HFF-Myc (cell line): ENCODE measurements around the gene CETN1.

Experiments used
- DNase-seq: peaks from one replicate; pipeline ENCODE4 v3.0.0-alpha.2; 2011; ENCODE audit warnings: low read depth; ENCODE audit errors: extremely low read depth
- H3K4me3 ChIP-seq: replicated peaks from 2 replicates; pipeline ENCODE4 v1.5.1; 2011; ENCODE audit warnings: low read depth, mild to moderate bottlenecking, control low read depth, low read length
- CTCF ChIP-seq: IDR thresholded peaks from 2 replicates; pipeline ENCODE4 v1.5.1; 2012; ENCODE audit warnings: mild to moderate bottlenecking, low read depth, low read length, control low read depth; ENCODE audit errors: missing control alignments

The CETN1 gene

GRCh38 chr18:580154-580553, at the start of gene CETN1:
CETN1 (plus strand) TSS chr18:580380; CDS start chr18:580409, 29 bp downstream.
- no peak within 1 kb of the TSS for H3K4me3 ChIP-seq
- TF ChIP-seq CTCF = no peak
- no peak for DNase-seq

DNA sequence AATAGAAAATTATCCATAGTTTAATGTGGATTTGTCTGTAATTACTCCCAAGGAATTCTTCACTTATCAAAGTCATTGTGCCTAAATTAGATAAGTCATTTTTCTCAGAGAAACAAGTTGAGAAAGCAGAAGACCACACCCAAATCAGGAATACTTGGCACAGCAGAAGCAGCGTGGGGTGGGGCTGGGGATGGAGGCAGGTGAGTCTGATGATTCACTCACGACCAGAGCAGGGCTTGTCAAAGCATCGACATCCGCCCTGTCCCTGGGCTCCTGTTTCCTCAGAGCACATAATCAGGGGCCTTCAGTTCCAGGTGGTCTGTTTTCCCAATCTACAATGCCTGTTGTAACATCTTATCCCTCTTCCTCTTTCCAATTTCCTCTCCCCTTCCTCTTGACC, 48.2 kb upstream of the CETN1 start:
- no peak overlapping the region for H3K4me3 ChIP-seq
- DNase-seq = no peak
- no peak for TF ChIP-seq CTCF

DNA sequence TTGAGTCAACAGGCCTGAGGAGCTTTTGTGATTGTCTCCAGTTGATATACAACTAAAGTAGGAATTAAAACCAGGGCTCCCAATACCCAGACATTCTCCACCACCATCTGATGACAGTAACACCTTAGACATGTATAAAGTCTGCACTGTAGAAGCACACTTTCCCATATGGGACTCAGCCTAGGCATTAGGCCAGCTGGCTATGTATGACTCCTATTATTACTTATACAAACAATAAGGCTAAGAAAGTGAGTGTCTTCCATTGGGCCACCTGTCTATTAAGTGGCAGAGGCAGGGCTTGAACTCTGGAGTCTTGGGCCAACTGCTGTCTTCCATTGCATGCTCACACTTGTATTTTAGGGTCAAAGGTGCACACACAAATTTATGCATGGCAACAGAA, 47.5 kb upstream of the CETN1 start:
- H3K4me3 ChIP-seq = no peak overlapping the region
- DNase-seq = no peak
- no peak for TF ChIP-seq CTCF

- no peak for DNase-seq
- H3K4me3 ChIP-seq = no peak overlapping the region
- TF ChIP-seq CTCF = no peak
These were observed 46.1 kb upstream of the CETN1 start for GRCh38 chr18:533995-534601.

- TF ChIP-seq CTCF = no peak
- H3K4me3 ChIP-seq = no peak overlapping the region
- DNase-seq = no peak
These were observed 36.6 kb upstream of the CETN1 start for GRCh38 chr18:543447-544078.

GRCh38 chr18:549967-550366, 30.2 kb upstream of the CETN1 start:
- TF ChIP-seq CTCF = no peak

GRCh38 chr18:551404-552061, 28.6 kb upstream of the CETN1 start:
- DNase-seq = no peak
- no peak for TF ChIP-seq CTCF
- H3K4me3 ChIP-seq = no peak overlapping the region

More at GRCh38 chr18:549967-550366, 30.2 kb upstream of the CETN1 start:
- DNase-seq = no peak
- no peak overlapping the region for H3K4me3 ChIP-seq
